Stimulated activated CD8-positive, alpha-beta memory T cell treated with anti-CD3 and anti-CD28 coated beads, Interleukin-2, amount 100 ng/mL, for 1 hour (primary cell): Measurements from ENCODE around the gene FCHO1.

Experiments used
- DNase-seq, 2 donors: peaks; one replicate each; pipeline ENCODE4 v3.0.0-alpha.2; 2020; ENCODE audit warnings: low read depth in 2 of 2

The FCHO1 gene, protein sequence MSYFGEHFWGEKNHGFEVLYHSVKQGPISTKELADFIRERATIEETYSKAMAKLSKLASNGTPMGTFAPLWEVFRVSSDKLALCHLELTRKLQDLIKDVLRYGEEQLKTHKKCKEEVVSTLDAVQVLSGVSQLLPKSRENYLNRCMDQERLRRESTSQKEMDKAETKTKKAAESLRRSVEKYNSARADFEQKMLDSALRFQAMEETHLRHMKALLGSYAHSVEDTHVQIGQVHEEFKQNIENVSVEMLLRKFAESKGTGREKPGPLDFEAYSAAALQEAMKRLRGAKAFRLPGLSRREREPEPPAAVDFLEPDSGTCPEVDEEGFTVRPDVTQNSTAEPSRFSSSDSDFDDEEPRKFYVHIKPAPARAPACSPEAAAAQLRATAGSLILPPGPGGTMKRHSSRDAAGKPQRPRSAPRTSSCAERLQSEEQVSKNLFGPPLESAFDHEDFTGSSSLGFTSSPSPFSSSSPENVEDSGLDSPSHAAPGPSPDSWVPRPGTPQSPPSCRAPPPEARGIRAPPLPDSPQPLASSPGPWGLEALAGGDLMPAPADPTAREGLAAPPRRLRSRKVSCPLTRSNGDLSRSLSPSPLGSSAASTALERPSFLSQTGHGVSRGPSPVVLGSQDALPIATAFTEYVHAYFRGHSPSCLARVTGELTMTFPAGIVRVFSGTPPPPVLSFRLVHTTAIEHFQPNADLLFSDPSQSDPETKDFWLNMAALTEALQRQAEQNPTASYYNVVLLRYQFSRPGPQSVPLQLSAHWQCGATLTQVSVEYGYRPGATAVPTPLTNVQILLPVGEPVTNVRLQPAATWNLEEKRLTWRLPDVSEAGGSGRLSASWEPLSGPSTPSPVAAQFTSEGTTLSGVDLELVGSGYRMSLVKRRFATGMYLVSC

DNA sequence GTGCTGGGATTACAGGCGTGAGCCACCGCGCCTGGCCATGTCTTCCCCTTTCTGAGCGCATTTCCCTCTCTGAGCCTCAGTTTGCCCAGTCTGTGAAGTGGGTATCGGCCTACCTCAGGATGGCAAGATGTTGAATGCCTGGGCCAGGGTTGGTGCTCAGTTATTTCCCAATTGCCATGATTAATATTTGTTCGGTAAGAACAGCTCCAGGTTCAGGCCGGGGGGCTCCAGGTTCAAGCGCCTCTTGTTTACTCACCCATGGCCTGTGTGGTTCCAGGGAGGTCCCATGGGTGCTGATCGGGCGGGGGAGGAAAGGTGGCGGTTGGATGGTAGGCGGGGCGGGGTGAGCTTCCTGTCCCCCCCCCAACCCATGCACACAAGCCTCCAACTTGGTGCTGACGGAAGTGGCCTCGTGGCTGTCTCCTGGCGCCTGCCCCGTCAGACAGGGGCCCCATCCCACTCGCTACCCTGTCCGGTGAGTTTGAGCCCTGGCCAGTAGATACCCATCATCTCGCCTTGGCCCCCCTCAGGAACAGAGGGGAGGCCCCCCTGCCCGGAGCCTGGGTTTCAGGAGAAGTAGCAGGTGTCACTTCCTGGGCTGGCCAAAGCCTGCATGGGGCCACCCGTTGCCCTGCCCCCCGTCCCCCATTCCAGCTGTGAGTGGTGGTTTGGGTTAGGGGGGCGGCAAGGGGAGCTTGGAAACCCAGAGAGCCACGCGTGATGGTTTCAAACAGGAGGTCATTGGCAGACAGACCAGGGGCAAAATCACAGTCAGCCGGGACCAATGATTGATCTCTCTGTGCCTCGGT, at the start of gene FCHO1:
Gene FCHO1, plus strand, starts transcription at position 375 of the 809 bp plus-strand sequence. CDS start 3,688 bp downstream, outside the sequence.
- DNase-seq: peak; percentile 76 to 77

DNA sequence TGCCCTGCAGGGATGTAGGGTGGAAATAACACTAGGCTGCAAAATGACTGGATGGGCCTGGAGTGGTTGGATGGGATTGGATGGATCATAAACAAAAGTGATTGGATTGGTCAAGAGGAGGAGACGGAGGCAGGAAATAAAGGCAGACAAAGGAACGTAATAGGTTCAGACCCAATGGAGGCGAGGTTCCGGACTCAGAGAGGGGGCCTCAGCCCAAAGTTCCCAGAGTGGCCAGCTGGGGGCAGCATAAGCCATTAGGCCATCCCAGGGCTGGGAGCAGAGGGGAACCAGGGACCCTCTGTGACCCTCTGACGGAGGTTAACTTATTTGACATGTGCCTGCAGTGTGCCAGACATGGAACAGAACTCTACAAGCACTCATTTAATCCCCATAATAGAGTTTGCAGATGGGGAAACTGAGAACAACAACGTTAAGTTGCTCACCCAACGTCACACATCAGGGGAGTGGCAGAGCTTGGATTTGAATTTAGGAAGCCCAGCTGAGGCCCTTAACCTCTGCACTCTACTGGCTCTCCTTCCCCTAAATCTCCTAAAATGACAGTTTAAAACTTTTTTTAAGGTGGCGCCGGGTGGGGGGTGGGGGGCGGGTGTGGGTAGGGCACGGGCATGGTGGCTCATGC, 47.3 kb upstream of the FCHO1 start:
- DNase-seq: peak; percentile 44 to 57

DNA sequence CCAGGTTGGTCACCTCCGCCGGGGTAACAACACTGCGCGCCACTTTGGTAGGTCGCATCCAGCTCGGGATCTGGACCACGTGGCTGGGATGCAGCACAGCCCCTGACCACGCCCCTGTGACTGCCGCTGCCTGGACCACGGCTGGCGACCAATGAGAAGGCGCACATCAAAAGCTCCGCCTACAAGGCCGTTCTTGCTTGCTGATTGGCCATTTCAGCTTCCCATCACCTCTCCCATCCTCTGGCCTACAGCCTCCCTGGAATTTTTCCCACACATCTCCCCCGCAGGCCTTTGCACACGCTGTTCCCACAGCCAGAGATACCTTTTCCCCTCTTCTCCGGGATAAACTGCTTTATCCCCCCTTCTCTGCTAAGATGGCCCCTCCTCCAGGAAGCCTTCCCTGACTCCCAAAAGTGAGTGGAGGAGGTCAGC, 44.5 kb upstream of the FCHO1 start:
- no peak for DNase-seq

DNA sequence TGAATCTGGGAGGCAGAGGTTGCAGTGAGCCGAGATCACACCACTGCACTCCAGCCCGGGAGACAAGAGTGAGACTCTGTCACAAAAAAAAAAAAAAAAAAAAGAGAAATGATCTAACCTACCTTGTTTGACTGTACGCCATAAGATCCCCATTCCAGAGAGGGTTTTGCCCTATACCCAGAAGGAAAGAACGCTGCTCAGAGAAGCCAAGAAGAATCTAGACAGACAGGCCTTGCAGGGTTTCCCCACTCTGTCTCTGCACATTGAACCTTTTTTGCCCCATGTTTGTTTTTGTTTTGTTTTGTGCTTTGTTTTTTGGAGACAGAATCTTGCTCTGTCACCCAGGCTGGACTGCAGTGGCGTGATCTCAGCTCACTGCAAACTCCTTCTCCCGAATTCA, 39.4 kb upstream of the FCHO1 start:
- no peak for DNase-seq

DNA sequence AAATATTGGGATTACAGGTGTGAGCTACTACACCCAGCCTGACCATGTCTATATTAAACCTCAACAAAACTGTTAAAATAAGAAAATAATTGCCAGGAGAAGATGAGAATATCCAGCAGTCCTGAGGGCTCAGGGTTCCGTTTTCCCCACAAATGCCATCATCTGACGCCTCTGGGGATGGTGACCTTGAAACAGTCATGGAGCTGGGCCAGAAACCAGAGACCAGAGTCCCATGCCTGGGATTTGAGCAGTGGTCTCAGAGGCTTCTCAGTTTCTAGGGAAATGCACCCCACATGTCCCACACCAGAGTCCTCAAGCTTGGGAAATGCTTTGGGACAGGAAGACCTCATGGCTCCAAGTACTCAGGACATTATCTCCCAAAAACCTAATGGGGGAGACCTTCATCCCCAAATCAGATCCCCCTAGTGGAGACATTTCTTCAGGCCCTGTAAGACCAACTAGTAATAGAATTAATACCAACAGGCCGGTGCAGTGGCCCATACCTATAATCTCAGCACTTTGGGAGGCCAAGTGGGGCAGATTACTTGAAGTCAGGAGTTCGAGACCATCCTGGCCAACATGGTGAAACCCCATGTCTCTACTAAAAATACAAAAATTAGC, 34.9 kb upstream of the FCHO1 start:
- no peak for DNase-seq

DNA sequence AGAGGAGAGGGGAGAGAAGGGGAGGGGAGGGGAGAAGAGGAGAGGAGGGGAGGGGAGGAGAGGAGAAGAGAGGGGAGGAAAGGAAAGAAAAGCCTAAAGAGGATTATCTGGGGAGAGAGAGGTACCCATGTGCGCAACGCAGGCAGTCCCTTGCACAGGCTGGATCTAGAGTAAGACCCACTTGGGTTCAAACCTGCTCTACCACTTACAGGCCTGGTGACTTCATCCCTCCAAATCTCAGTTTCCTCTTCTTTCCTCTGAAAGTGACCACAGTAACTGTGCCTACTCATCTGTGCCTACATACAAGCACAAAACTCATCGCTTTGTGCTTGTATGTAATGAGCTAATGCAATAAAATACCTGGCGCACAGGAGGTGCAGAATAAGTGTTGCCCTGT, 32.7 kb upstream of the FCHO1 start:
- DNase-seq: no peak

DNA sequence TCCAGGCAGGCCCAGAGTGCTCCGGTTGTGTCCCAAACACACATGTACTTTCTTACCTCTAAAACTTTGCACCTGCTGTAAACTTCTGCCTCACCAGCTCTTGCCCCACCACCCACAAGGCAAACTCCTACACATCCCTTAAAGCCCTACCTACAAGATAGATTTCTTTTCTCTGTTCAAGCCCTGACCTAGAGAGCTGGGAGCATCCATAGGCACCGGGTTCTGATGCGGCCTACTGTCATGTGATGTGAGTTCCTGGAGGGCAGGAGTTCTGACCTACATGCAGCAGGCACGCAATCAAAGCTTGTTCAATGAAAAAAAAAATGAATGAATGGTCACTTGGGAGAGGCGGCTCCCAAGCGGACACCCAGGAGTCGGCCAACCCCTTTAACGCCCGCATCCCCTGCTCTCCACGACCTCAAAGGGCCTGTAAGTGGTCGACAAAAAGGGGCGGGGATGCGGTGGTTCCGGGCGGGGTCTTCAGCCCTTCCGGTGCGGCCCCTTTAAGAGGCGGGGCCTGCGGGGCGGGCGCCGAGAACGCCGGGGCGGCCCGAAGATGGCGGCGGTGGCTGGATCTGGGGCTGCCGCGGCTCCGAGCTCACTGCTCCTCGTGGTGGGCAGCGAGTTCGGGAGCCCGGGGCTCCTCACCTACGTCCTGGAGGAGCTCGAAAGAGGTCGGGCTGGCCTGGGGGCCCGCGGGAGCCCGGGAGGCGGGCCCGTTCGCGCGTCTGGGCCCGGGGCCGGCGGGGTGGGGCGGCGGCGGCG, 32.1 kb upstream of the FCHO1 start, which contains the start of gene MAP1S:
Gene MAP1S, plus strand, starts transcription at position 534 of the 765 bp plus-strand sequence. Its CDS starts 23 bp downstream, at position 557.
- peak; percentile 30 to 33 for DNase-seq

DNA sequence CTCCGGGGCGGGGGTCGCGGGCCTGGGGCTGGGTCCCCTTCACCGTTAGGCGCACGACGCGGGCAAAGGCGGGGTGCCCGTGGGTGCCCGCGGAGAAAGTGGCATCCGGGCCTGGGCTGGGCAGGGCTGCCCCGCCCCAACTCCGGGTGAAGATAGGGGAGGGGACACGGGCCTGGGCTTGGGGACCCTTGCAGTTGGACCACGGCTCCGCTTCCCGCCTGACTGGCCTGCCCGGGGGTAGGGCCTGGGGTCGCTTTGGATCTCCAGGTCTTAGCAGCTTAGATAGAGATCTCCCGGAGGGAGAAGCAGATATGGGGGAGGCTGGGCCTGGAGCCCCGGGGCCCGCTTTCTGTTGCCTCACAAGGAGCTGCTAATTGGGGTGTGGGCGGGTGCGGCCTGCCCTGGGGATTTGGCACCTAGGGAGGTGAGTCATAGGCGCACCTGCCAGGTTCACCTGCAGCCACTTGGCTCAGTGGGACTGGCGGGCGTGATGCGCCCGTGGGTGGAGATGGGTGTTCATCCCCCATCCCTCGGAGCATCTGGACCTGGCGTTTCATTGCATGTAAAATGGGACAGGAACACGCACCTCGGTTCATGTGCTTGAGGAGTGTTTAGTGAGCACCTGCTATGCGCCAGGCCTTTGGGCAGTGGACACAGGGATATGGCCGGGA, 31.4 kb upstream of the FCHO1 start:
- DNase-seq: no peak

DNA sequence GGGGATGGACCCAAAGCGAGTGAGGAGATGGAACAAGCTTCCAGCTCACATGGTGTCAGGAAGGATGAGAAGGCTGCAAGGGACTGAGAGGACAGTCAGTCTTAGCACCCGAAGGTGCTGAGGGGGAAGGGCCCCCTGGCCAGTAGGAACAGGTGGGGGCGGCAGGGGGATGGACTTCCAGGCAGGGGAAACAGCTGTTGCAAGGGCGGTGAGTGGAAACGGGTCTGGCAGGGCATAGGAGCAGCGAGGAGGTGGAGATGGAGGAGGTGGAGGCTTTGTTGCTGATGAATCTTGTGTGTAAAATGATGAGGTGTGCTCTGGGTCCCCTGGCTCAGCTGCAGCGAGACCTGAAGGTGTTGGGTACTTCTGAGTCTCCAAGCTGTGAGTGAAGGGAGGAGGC, 30.8 kb upstream of the FCHO1 start:
- DNase-seq: no peak

DNA sequence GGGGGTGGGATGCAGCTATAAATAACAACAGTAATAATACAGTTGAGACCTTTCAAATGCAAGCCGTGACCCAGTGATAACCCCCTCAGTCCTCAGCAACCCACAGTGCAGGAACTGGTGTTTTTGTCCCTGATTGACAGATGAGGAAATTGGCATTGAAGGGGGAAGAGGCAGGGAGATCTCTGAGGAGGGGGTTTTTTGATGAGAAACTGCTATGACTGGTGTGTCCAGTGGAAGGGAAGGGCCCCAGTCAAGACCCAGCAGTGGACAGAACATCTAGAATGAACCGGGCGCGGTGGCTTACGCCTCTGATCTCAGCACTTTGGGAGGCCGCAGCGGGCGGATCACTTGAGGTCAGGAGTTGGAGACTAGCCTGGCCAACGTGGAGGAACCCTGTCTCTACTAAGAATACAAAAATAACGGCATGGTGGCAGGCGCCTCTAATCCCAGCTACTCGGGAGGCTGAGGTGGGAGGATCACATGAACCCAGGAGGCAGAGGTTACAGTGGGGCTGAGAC, 30.1 kb upstream of the FCHO1 start:
- no peak for DNase-seq

DNA sequence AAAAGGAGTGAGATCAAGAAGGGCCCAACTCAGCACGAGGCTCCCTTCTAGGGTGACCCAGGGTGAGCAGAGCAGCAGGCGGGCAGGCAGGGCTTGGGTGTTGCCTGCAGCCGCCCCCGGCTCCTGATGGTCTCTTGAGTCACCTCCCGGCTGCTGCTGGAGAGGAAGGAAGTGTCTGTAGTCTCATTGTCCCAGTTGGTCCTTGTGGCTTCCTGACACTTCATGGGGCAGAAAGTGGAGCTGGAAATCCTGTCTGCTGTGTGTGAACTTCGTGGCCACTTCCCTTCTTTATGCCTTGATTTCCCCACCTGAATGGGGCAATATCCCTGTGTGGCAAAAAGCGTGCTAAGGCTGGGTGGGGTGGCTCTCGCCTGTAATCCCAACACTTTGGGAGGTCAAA, 29.5 kb upstream of the FCHO1 start:
- DNase-seq: no peak

DNA sequence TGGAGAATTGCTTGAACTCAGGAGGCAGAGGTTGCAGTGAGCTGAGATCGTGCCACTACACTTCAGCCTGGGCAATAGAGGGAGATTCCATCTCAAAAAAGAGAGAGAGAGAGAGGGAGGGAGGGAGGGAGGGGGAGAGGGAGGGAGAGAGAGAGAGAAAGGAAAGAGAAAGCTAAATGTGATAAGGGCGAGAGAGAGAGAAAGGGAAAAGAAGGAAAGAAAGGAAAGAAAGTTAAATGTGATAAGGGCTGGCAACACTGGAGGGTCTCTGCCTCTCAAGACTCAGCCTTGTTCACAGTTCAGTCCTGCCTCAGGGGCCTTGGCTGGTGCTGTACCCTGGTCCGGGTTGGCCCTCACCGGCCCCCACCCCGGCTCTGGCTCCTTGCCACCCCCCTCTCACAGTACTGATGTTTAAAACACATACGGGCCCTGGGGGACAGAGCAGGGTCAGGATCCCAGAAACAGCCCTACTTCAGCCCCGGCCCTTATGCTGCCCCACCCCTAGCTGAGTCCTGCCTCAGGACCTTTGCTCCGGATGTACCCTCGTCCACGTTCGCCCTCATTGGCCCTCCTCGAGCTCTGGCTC, 28.5 kb upstream of the FCHO1 start:
- DNase-seq: no peak

DNA sequence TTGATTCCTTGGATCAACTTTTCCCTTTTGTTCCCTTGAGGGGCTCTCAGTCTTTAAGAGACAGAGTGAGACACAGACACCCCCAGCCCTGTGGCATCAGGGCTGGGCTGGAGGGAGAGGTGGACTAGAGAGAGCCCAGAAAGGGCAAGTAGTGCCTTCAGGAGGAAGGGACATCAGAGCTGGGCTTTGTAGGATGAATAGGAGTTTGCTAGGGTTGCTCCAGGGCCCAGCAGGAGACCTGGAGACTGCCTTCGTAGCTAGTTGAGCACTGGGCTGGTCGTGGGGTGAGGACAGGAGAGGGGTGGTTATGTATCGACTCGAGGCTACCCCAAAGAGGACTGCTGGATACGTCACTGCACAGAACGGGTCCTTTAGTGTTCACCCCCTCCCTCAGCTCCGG, 26.6 kb upstream of the FCHO1 start:
- DNase-seq: no peak

DNA sequence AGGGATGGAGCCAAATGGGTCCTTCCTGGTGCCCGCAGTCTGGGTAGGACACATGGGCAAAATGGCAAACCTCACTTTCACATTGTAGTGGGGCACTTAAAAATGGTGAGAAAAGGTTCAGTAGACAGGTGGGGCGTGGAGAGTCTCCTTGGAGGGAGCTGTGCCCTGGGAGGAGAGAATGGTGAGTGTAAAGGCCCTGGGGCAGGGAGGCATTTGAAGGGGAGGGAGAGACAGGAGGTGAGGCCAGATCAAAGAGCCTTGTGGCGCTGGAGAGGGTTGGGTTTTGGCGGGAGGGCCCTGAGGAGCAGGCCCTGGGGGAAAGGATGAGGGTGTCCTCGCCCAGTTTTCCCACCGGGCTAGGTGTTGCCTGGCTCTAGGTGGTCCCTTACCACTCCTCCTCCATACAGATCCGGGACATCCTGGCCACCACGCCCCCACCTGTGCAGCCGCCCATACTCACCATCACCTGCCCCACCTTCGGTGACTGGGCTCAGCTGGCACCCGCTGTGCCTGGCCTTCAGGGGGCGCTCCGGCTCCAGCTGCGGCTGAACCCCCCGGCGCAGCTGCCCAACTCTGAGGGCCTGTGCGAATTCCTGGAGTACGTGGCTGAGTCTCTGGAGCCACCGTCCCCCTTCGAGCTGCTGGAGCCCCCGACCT, 25.7 kb upstream of the FCHO1 start:
- DNase-seq: no peak

DNA sequence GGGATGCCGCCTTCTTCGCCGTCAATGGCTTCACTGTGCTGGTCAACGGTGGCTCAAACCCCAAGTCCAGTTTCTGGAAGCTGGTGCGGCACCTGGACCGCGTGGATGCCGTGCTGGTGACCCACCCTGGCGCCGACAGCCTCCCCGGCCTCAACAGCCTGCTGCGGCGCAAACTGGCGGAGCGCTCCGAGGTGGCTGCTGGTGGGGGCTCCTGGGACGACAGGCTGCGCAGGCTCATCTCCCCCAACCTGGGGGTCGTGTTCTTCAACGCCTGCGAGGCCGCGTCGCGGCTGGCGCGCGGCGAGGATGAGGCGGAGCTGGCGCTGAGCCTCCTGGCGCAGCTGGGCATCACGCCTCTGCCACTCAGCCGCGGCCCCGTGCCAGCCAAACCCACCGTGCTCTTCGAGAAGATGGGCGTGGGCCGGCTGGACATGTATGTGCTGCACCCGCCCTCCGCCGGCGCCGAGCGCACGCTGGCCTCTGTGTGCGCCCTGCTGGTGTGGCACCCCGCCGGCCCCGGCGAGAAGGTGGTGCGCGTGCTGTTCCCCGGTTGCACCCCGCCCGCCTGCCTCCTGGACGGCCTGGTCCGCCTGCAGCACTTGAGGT, 25.0 kb upstream of the FCHO1 start:
- no peak for DNase-seq

DNA sequence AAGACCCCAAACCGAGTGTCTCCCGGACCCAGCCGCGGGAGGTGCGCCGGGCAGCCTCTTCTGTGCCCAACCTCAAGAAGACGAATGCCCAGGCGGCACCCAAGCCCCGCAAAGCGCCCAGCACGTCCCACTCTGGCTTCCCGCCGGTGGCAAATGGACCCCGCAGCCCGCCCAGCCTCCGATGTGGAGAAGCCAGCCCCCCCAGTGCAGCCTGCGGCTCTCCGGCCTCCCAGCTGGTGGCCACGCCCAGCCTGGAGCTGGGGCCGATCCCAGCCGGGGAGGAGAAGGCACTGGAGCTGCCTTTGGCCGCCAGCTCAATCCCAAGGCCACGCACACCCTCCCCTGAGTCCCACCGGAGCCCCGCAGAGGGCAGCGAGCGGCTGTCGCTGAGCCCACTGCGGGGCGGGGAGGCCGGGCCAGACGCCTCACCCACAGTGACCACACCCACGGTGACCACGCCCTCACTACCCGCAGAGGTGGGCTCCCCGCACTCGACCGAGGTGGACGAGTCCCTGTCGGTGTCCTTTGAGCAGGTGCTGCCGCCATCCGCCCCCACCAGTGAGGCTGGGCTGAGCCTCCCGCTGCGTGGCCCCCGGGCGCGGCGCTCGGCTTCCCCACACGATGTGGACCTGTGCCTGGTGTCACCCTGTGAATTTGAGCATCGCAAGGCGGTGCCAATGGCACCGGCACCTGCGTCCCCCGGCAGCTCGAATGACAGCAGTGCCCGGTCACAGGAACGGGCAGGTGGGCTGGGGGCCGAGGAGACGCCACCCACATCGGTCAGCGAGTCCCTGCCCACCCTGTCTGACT, 24.1 kb upstream of the FCHO1 start:
- DNase-seq: no peak

DNA sequence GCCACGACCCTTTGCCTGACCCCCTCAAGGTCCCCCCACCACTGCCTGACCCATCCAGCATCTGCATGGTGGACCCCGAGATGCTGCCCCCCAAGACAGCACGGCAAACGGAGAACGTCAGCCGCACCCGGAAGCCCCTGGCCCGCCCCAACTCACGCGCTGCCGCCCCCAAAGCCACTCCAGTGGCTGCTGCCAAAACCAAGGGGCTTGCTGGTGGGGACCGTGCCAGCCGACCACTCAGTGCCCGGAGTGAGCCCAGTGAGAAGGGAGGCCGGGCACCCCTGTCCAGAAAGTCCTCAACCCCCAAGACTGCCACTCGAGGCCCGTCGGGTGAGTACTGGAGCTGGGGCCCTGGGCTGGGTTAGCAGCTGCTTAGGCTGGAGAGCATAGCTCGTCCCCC, 23.4 kb upstream of the FCHO1 start:
- no peak for DNase-seq
